A673 (cell line): ENCODE measurements around the gene KCNQ4. TPM values are rescaled to one million over a fixed set of nuclear protein-coding genes. Genes with fewer than 3 reads are reported as not detected.

Experiments
- BruUV-seq: library from RNA; stranded (reverse); fragments of 400-500 nt; replicated peaks from 2 replicates; lab custom pipeline; 2021; lab: Mats Ljungman, UMichigan
- CTCF ChIA-PET: fragments of 300-600 bp; sonication (Branson Sonifier 250); formaldehyde crosslinking; loops from one replicate; lab custom pipeline; 2022; ENCODE audit warnings: antibody characterized with exemption; lab: Charles Lee
- POLR2A ChIA-PET: fragments of 300-600 bp; sonication (Branson Sonifier 250); formaldehyde crosslinking; loops from one replicate; lab custom pipeline; 2022; ENCODE audit warnings: antibody characterized with exemption; ENCODE audit not compliant: low non-redundant PET; lab: Charles Lee
- DNase-seq: peaks from one replicate; pipeline ENCODE4 v3.0.0-alpha.2; 2015; ENCODE audit warnings: low spot score
- H3K27ac ChIP-seq: fragments of 200-600 bp; sonication (generic); 2 replicates; pipeline ENCODE4 v1.5.1; 2016; ENCODE audit warnings: mixed run types, low read depth, mild to moderate bottlenecking, mixed read lengths, antibody characterized with exemption, low read length; ENCODE audit not compliant: poor library complexity, severe bottlenecking
- H3K27me3 ChIP-seq: fragments of 200-600 bp; sonication (generic); replicated peaks from 2 replicates; pipeline ENCODE4 v1.6.1; 2017; ENCODE audit warnings: mixed run types, low read depth, mild to moderate bottlenecking, mixed read lengths, antibody characterized with exemption, low read length; ENCODE audit not compliant: insufficient read depth, poor library complexity
- H3K36me3 ChIP-seq: fragments of 200-600 bp; sonication (generic); 2 replicates; pipeline ENCODE4 v1.6.1; 2016; ENCODE audit warnings: mixed run types, mild to moderate bottlenecking, mixed read lengths, antibody characterized with exemption, low read length; ENCODE audit not compliant: insufficient read depth, poor library complexity, severe bottlenecking
- H3K4me1 ChIP-seq: fragments of 200-600 bp; sonication (generic); 2 replicates; pipeline ENCODE4 v1.6.1; 2017; ENCODE audit warnings: mixed run types, mild to moderate bottlenecking, mixed read lengths, antibody characterized with exemption, low read length; ENCODE audit not compliant: insufficient read depth, poor library complexity, severe bottlenecking
- H3K4me3 ChIP-seq: fragments of 200-600 bp; sonication (generic); 2 replicates; pipeline ENCODE4 v1.5.1; 2016; ENCODE audit warnings: low read depth, mixed run types, mild to moderate bottlenecking, mixed read lengths, low read length; ENCODE audit not compliant: poor library complexity, severe bottlenecking
- H3K9me3 ChIP-seq: fragments of 200-600 bp; sonication (generic); 2 replicates; pipeline ENCODE4 v1.6.1; 2016; ENCODE audit warnings: mixed run types, low read depth, mild to moderate bottlenecking, mixed read lengths, antibody characterized with exemption, low read length; ENCODE audit not compliant: poor library complexity, severe bottlenecking
- CTCF ChIP-seq: fragments of 300-800, 200-600 bp; sonication (generic); conservative IDR thresholded peaks from 2 replicates; pipeline ENCODE4 v1.5.1; 2017; ENCODE audit warnings: low read depth, mild to moderate bottlenecking, antibody characterized with exemption, low read length, moderate library complexity, mixed read lengths
- EZH2 ChIP-seq: fragments of 200-600 bp; sonication (generic); IDR thresholded peaks from 2 replicates; pipeline ENCODE4 v1.6.1; 2017; ENCODE audit warnings: borderline replicate concordance, low read depth, mild to moderate bottlenecking, mixed read lengths, antibody characterized with exemption, low read length; ENCODE audit not compliant: poor library complexity, severe bottlenecking
- intact Hi-C: fragments of 100-400 bp; cut with micrococcal nuclease; formaldehyde crosslinking; loops from one replicate; pipeline ENCODE4 v1.10.0; 2022; ENCODE audit not compliant: unreplicated experiment
- total RNA-seq: library from RNA; stranded (reverse); gene quantifications from 2 replicates; pipeline ENCODE4 v1.2.3, GENCODE V29; 2021

The KCNQ4 gene
- total RNA-seq, 1 experiment from 2014 or later, result 0.62 TPM

DNA sequence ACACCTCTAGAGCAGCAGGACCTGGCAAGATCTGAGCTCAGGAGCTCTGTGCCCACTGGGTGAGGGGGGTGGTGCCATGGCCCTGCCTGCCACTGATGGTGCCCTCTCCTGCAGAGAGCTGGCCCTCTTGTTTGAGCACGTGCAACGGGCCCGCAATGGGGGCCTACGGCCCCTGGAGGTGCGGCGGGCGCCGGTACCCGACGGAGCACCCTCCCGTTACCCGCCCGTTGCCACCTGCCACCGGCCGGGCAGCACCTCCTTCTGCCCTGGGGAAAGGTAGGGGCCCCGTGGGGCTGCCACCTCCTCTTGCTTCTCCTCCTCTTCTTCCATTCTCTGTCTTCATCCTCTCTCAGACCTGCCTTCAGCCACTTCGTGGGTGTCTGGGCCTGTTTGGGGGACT lies 40.4 kb downstream of the KCNQ4 start:
- CTCF ChIA-PET, result no interaction called here

GRCh38 chr1:40824591-40825434 lies 41.2 kb downstream of the KCNQ4 start:
- no peaks in the 10 kb centered on the region for H3K4me1 ChIP-seq
- no peak for DNase-seq
- no peaks in the 10 kb centered on the region for H3K9me3 ChIP-seq
- ChIA-PET POLR2A (interaction anchor here (0.6 kb wide), 1 partner anchor 17 kb away, joined by 3 read pairs; no protein-coding TSS in a partner anchor), CTCF (interaction anchor here (0.8 kb wide), 1 partner anchor 170 kb away, joined by 3 read pairs; no protein-coding TSS in a partner anchor)
- H3K36me3 ChIP-seq, result no peaks in the 10 kb centered on the region
- no peak for TF ChIP-seq EZH2
- no peak for TF ChIP-seq CTCF
- no peak overlapping the region for H3K27ac ChIP-seq
- H3K4me3 ChIP-seq, result no peak overlapping the region
- BruUV-seq, result no TSS peak
- intact Hi-C loops, result no loop called here
- H3K27me3 ChIP-seq, result no peaks in the 10 kb centered on the region

More for the DNA sequence above, 40.4 kb downstream of the KCNQ4 start:
- BruUV-seq, result no TSS peak
- Histone ChIP-seq H3K9me3 (no peaks in the 10 kb centered on the region), H3K27ac (no peak overlapping the region), H3K36me3 (no peaks in the 10 kb centered on the region), H3K4me3 (no peak overlapping the region), H3K27me3 (no peaks in the 10 kb centered on the region), H3K4me1 (no peaks in the 10 kb centered on the region)
- intact Hi-C loops, result no loop called here
- no peak for DNase-seq
- TF ChIP-seq EZH2 (no peak), CTCF (no peak)
- POLR2A ChIA-PET, result no interaction called here

GRCh38 chr1:40825435-40825788 lies 41.8 kb downstream of the KCNQ4 start:
- Histone ChIP-seq H3K4me1 (no peaks in the 10 kb centered on the region), H3K27me3 (no peaks in the 10 kb centered on the region), H3K27ac (no peak overlapping the region), H3K36me3 (no peaks in the 10 kb centered on the region), H3K4me3 (no peak overlapping the region), H3K9me3 (no peaks in the 10 kb centered on the region)
- intact Hi-C loops, result no loop called here
- CTCF ChIA-PET, result no interaction called here
- no peak for TF ChIP-seq CTCF
- TF ChIP-seq EZH2, result no peak
- POLR2A ChIA-PET, result interaction anchor here (0.6 kb wide), 1 partner anchor 18 kb away, joined by 3 read pairs; no protein-coding TSS in a partner anchor
- BruUV-seq, result no TSS peak
- no peak for DNase-seq
